ENCODE measurements around the gene ABCA3.

DNA sequence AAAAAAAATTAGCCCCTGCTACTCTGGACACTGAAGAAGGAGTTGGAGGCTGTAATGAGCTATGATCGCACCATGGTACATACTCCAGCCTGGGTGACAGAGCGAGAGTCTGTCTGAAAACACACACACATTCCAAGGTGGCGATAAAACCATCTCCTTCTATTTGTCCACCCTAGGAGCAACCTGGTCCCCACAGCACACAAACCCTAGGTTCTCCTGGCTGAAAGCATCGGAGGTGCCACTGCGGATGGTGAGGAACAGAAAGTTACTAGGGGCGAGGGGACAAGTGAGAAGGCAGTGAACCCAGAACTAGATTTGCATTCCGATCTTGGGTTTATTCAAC lies 87.8 kb downstream of the ABCA3 start:
- TF ChIP-seq POLR2A (IDR thresholded peaks at IDR 0.05) (no peak), CTCF (IDR thresholded peaks at IDR 0.05 in 4 of 5, conservative IDR thresholded peaks at IDR 0.05 in 1 of 5) (no peak)

All from gastrocnemius medialis (tissue), 4 donors.